ENCODE results near the gene CRABP2. TPM values are rescaled to one million over a fixed set of nuclear protein-coding genes. Genes with fewer than 3 reads are reported as not detected.

CRABP2 gene
- total and polyA plus RNA-seq, 2 of the 13 experiments (the other 11 are each of a cell fraction or from before 2014, with no cell fraction given): 0.40 to 0.60 TPM

DNA sequence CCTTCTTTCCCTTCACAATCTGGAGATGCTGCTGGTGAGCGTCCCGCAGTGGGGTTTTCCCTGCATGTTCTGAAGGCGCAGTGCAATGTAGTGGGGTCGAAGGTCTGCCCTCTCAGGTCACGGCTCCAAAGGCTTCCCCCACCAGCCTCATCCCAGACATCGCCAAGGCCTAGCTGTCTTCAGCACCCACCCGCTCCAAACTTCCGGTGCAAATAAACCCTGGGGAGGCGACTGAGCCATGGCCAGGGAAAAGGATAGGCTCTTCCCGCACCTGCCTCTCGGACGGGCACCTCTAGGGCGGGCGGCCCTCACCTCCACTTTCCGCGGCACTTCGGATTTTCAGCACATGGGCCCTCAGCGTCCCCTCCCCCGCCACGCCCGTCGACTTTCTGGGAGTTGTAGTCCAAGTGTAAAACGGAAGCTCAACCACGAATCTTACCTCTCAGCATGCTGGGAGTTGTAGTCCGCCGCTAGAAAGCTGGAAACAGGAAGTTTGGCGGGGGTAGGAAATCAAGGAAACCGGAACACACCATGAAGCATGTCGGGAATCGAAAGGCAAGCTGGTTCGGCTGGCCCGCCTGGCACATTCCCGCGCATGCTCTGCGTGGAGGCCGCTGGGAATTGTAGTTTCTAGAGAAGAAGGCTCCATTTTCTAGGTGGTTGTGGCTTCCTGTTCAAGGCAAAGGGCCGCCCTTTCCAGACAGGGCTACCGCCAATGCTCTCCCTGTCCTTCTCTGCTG is 35.5 kb upstream of the CRABP2 start, which contains the start of gene MRPL24 (continued):
- TF ChIP-seq, protein P1, sequence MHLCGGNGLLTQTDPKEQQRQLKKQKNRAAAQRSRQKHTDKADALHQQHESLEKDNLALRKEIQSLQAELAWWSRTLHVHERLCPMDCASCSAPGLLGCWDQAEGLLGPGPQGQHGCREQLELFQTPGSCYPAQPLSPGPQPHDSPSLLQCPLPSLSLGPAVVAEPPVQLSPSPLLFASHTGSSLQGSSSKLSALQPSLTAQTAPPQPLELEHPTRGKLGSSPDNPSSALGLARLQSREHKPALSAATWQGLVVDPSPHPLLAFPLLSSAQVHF (CRISPR knock-in tag; IDR thresholded peaks at IDR 0.05): no peak
- TF ChIP-seq ZNF772 (CRISPR knock-in tag; IDR thresholded peaks at IDR 0.05): no peak; the same call in 1 of the 2 replicates
- peak; percentile 91; the same call in 1 of the 2 replicates for TF ChIP-seq ZNF776 (CRISPR knock-in tag; IDR thresholded peaks at IDR 0.05)
- TF ChIP-seq EED (CRISPR knock-in tag; IDR thresholded peaks at IDR 0.05): peak; percentile 82; the same call in 1 of the 2 replicates
- TF ChIP-seq ZNF577 (CRISPR knock-in tag; IDR thresholded peaks at IDR 0.05; ENCODE audit: borderline replicate concordance, low read depth): no peak
- TF ChIP-seq GATA4 (IDR thresholded peaks at IDR 0.05; ENCODE audit: borderline replicate concordance, low read depth): no peak; the same call in 1 of the 2 replicates
- TF ChIP-seq NR3C1 (CRISPR knock-in tag; IDR thresholded peaks at IDR 0.05): no peak
- 0 out of 2 replicates have a peak, but pooled peaks have one; percentile 65 for TF ChIP-seq ZNF136 (CRISPR knock-in tag; IDR thresholded peaks at IDR 0.05; ENCODE audit: low read depth)
- 0 out of 2 replicates have a peak, but pooled peaks have one; percentile 91 for TF ChIP-seq RARG (CRISPR knock-in tag; IDR thresholded peaks at IDR 0.05; ENCODE audit: low read depth)
- TF ChIP-seq, protein P2, sequence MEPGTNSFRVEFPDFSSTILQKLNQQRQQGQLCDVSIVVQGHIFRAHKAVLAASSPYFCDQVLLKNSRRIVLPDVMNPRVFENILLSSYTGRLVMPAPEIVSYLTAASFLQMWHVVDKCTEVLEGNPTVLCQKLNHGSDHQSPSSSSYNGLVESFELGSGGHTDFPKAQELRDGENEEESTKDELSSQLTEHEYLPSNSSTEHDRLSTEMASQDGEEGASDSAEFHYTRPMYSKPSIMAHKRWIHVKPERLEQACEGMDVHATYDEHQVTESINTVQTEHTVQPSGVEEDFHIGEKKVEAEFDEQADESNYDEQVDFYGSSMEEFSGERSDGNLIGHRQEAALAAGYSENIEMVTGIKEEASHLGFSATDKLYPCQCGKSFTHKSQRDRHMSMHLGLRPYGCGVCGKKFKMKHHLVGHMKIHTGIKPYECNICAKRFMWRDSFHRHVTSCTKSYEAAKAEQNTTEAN (CRISPR knock-in tag; conservative IDR thresholded peaks at IDR 0.05): no peak
- TF ChIP-seq, protein P3, sequence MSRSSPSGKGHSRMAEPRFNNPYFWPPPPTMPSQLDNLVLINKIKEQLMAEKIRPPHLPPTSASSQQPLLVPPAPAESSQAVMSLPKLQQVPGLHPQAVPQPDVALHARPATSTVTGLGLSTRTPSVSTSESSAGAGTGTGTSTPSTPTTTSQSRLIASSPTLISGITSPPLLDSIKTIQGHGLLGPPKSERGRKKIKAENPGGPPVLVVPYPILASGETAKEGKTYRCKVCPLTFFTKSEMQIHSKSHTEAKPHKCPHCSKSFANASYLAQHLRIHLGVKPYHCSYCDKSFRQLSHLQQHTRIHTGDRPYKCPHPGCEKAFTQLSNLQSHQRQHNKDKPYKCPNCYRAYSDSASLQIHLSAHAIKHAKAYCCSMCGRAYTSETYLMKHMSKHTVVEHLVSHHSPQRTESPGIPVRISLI (CRISPR knock-in tag; IDR thresholded peaks at IDR 0.05; ENCODE audit: borderline replicate concordance): no peak; the same call in 1 of the 2 replicates
- TF ChIP-seq ZNF3 (CRISPR knock-in tag; IDR thresholded peaks at IDR 0.05): no peak
- TF ChIP-seq ZNF17 (CRISPR knock-in tag; IDR thresholded peaks at IDR 0.05): no peak
- peak; percentile 88 for TF ChIP-seq TBX2 (CRISPR knock-in tag; IDR thresholded peaks at IDR 0.05; ENCODE audit: borderline replicate concordance)
- TF ChIP-seq, protein P4, sequence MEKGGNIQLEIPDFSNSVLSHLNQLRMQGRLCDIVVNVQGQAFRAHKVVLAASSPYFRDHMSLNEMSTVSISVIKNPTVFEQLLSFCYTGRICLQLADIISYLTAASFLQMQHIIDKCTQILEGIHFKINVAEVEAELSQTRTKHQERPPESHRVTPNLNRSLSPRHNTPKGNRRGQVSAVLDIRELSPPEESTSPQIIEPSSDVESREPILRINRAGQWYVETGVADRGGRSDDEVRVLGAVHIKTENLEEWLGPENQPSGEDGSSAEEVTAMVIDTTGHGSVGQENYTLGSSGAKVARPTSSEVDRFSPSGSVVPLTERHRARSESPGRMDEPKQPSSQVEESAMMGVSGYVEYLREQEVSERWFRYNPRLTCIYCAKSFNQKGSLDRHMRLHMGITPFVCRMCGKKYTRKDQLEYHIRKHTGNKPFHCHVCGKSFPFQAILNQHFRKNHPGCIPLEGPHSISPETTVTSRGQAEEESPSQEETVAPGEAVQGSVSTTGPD (CRISPR knock-in tag; IDR thresholded peaks at IDR 0.05): no peak
- no peak; the same call in 1 of the 2 replicates for TF ChIP-seq JUND (CRISPR knock-in tag; IDR thresholded peaks at IDR 0.05)
- TF ChIP-seq, protein P5, sequence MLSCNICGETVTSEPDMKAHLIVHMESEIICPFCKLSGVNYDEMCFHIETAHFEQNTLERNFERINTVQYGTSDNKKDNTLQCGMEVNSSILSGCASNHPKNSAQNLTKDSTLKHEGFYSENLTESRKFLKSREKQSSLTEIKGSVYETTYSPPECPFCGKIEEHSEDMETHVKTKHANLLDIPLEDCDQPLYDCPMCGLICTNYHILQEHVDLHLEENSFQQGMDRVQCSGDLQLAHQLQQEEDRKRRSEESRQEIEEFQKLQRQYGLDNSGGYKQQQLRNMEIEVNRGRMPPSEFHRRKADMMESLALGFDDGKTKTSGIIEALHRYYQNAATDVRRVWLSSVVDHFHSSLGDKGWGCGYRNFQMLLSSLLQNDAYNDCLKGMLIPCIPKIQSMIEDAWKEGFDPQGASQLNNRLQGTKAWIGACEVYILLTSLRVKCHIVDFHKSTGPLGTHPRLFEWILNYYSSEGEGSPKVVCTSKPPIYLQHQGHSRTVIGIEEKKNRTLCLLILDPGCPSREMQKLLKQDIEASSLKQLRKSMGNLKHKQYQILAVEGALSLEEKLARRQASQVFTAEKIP (CRISPR knock-in tag; IDR thresholded peaks at IDR 0.05; ENCODE audit: borderline replicate concordance): no peak
- TF ChIP-seq ZNF451 (CRISPR knock-in tag; IDR thresholded peaks at IDR 0.05): peak; percentile 81
- TF ChIP-seq NCOA1 (CRISPR knock-in tag; IDR thresholded peaks at IDR 0.05): peak; percentile 42; the same call in 1 of the 2 replicates
- TF ChIP-seq, protein P6, sequence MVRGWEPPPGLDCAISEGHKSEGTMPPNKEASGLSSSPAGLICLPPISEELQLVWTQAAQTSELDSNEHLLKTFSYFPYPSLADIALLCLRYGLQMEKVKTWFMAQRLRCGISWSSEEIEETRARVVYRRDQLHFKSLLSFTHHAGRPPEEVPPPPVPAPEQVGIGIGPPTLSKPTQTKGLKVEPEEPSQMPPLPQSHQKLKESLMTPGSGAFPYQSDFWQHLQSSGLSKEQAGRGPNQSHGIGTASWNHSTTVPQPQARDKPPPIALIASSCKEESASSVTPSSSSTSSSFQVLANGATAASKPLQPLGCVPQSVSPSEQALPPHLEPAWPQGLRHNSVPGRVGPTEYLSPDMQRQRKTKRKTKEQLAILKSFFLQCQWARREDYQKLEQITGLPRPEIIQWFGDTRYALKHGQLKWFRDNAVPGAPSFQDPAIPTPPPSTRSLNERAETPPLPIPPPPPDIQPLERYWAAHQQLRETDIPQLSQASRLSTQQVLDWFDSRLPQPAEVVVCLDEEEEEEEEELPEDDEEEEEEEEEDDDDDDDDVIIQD (CRISPR knock-in tag; IDR thresholded peaks at IDR 0.05; ENCODE audit: low read depth): no peak
- TF ChIP-seq MEIS1 (CRISPR knock-in tag; IDR thresholded peaks at IDR 0.05; ENCODE audit: borderline replicate concordance): peak; percentile 43; the same call in 1 of the 2 replicates
